Superior temporal gyrus (tissue), 1 donor: ENCODE results near the gene IGFBP4.

Source experiments
- DNase-seq: peaks from one replicate; pipeline ENCODE4 v3.0.0-alpha.2; 2016; ENCODE audit errors: extremely low spot score

The IGFBP4 gene

GRCh38 chr17:40431231-40431602, 12.0 kb upstream of the IGFBP4 start:
- no peak for DNase-seq

GRCh38 chr17:40432864-40433528, 10.3 kb upstream of the IGFBP4 start:
- no peak for DNase-seq

- no peak for DNase-seq
Observed at GRCh38 chr17:40433551-40434415, 9.5 kb upstream of the IGFBP4 start.

GRCh38 chr17:40436636-40437035, 6.6 kb upstream of the IGFBP4 start:
- no peak for DNase-seq

GRCh38 chr17:40437095-40437732, 6.0 kb upstream of the IGFBP4 start:
- no peak for DNase-seq

- no peak for DNase-seq
Observed at GRCh38 chr17:40440166-40440565, 3.1 kb upstream of the IGFBP4 start.

GRCh38 chr17:40442392-40443195, 656 bp upstream of the IGFBP4 start:
- DNase-seq, result no peak

- DNase-seq, result no peak
Observed at GRCh38 chr17:40443988-40444899, 994 bp downstream of the IGFBP4 start.

GRCh38 chr17:40445751-40446468, 2.7 kb downstream of the IGFBP4 start:
- DNase-seq, result no peak

- DNase-seq, result no peak
Observed at GRCh38 chr17:40447148-40447644, 3.9 kb downstream of the IGFBP4 start.

- DNase-seq, result no peak
Observed at GRCh38 chr17:40447806-40448205, 4.6 kb downstream of the IGFBP4 start.

- DNase-seq, result no peak
Observed at GRCh38 chr17:40448213-40448638, 5.0 kb downstream of the IGFBP4 start.

- no peak for DNase-seq
Observed at GRCh38 chr17:40448639-40449261, 5.5 kb downstream of the IGFBP4 start.

- no peak for DNase-seq
Observed at GRCh38 chr17:40450175-40450574, 6.9 kb downstream of the IGFBP4 start.

- DNase-seq, result no peak
Observed at GRCh38 chr17:40451420-40451819, 8.2 kb downstream of the IGFBP4 start.

GRCh38 chr17:40452216-40452787, 9.1 kb downstream of the IGFBP4 start:
- no peak for DNase-seq

GRCh38 chr17:40452921-40453378, 9.7 kb downstream of the IGFBP4 start:
- no peak for DNase-seq

GRCh38 chr17:40453881-40454612, 10.8 kb downstream of the IGFBP4 start:
- DNase-seq, result no peak
